Measurements from ENCODE around the gene STX18. TPM values are rescaled to one million over a fixed set of nuclear protein-coding genes. Genes with fewer than 3 reads are reported as not detected.

The STX18 gene
- total and polyA plus RNA-seq, 10 of the 15 experiments (the other 5 are each of a cell fraction or from before 2014, with no cell fraction given) = 8.2 to 46.6 (median 31.1) TPM

DNA sequence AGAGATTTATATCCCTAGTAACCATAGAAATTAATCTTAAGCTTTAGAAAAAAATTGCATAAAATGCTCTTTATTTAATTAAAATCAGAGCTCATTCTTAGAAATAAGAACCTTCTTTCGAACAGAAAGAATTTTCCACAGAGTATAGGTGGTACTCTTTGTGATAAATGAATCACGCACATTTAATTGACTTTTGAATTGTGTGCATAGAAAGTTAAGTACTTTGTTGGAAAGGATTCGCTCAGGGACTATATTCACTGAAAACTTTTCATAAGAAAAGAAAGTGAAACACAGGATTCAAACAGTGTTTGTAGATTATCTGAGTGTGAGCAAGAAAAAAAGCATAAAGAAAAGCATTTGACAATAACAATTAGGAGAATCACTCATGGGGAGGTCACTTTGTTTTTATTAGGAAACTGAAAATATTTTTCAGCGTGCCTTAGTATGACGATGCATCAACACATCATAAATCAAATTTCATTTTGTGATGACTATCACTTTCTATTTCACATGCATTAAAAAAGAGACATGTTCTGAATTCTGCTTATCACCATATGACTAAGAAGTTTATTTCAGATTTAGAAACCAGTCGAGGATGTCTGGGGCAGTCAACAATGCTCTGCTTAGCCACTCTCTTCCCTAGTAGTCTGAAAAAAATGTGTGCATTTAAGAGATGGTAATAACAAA lies 49.5 kb downstream of the STX18 start (continued):
- TF ChIP-seq, protein P1, sequence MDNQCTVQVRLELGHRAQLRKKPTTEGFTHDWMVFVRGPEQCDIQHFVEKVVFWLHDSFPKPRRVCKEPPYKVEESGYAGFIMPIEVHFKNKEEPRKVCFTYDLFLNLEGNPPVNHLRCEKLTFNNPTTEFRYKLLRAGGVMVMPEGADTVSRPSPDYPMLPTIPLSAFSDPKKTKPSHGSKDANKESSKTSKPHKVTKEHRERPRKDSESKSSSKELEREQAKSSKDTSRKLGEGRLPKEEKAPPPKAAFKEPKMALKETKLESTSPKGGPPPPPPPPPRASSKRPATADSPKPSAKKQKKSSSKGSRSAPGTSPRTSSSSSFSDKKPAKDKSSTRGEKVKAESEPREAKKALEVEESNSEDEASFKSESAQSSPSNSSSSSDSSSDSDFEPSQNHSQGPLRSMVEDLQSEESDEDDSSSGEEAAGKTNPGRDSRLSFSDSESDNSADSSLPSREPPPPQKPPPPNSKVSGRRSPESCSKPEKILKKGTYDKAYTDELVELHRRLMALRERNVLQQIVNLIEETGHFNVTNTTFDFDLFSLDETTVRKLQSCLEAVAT (IDR thresholded peaks at IDR 0.05) = peak; percentile 56; the same call in 1 of the 2 replicates
- TF ChIP-seq MEF2B (IDR thresholded peaks at IDR 0.05; ENCODE audit: partially characterized antibody, poor library complexity, severe bottlenecking) = peak; percentile 25

DNA sequence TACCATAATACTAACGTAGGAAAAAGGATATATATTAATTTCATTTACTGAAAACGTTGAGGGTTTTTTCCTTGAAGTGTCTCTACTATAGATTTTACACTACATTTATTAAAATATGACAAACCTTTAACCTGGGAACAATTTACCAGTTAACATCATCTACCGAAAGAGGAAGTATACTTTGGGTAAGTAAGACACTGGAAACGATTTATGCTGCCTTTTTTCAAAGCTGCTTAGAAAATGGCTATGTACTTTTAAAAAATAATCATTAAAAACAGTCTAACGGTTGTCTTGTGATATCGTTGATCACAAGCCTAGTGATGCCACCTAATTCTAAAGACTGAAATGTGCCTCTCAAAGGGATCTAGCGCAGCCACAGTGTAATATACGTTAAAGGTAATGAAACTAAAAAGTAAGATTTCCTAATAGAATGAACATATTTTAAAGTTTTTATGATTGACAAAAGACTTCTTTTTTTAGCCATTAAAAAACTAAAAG lies 50.4 kb downstream of the STX18 start:
- FAIRE-seq = no peak
- intact Hi-C loops (cut with micrococcal nuclease; ENCODE audit: unreplicated experiment) (no loop called here), in situ Hi-C loops (cut with MboI) (loop anchor here (5.0 kb wide), 1 partner anchor 271 kb away; no protein-coding TSS in a partner anchor)
- ChIA-PET SMC1A (ENCODE audit: uncharacterized antibody, unreplicated experiment) (interaction anchor here (0.8 to 10.3 kb wide), 13 partner anchors 9 to 270 kb away, joined by 3 to 131 read pairs (median 5); partner anchors contain the start of gene STX18), RAD21 (ENCODE audit: unreplicated experiment) (interaction anchor here (0.9 to 6.1 kb wide), 8 partner anchors 11 to 271 kb away, joined by 4 to 58 read pairs (median 8); partner anchors contain the start of gene STX18), POLR2A (interaction anchor here (0.6 to 1.6 kb wide), 5 partner anchors 21 to 270 kb away, joined by 3 to 5 read pairs (median 3); partner anchors contain the start of gene STX18), CTCF (interaction anchor here (0.6 to 4.8 kb wide), 14 partner anchors 9 to 271 kb away, joined by 3 to 36 read pairs (median 5); no protein-coding TSS in a partner anchor)
- Histone ChIP-seq H3K9ac (ENCODE audit: control insufficient read depth, insufficient read depth, low read length) (peak overlapping the region; percentile 41), H3K27ac (ENCODE audit: control insufficient read depth, insufficient read depth) (peak overlapping the region; percentile 84), H3K36me3 (ENCODE audit: control insufficient read depth in 2 of 2, insufficient read depth in 2 of 2, low read length in 1 of 2) (no peaks in the 10 kb centered on the region; a peak in 1 of 4 replicates), H3K9me3 (replicated peaks; ENCODE audit: control insufficient read depth, insufficient read depth, low read length) (no peaks in the 10 kb centered on the region), H3K4me1 (ENCODE audit: control insufficient read depth, insufficient read depth, low read length) (peaks cover 23% of the 10 kb centered on the region; the same call in 1 of the 2 replicates), H3K4me2 (ENCODE audit: control insufficient read depth, insufficient read depth) (peak overlapping the region; percentile 81), H3K27me3 (replicated peaks in 1 of 2; ENCODE audit: control insufficient read depth in 2 of 2, insufficient read depth in 2 of 2, low read length in 1 of 2) (no peaks in the 10 kb centered on the region), H2AFZ (ENCODE audit: control insufficient read depth, low read depth, low read length) (peak overlapping the region; percentile 51), H4K20me1 (ENCODE audit: control insufficient read depth, insufficient read depth) (no peaks in the 10 kb centered on the region), H3K4me3 (peak overlapping the region; percentile 39), H3K79me2 (ENCODE audit: control insufficient read depth, insufficient read depth, low read length) (peaks cover 14% of the 10 kb centered on the region)
- no peak for DNase-seq (ENCODE audit: low read depth, low spot score)
- no TSS peak for BruUV-seq (replicated peaks)
- WGBS (ENCODE audit: insufficient coverage, insufficient replicate concordance, low lambda C conversion rate, missing lambda C conversion rate) = 2% methylated on average over 8 of the region's 8 CpGs
- ATAC-seq = peak; percentile 49
- TF ChIP-seq BCL11A (IDR thresholded peaks at IDR 0.05; ENCODE audit: low read depth, low read length) (no peak), SUZ12 (IDR thresholded peaks at IDR 0.05; ENCODE audit: unreplicated experiment) (no peak), SMARCA5 (IDR thresholded peaks at IDR 0.05) (no peak), HDAC2 (IDR thresholded peaks at IDR 0.05) (no peak), SREBF1 (IDR thresholded peaks at IDR 0.05; ENCODE audit: low read length) (no peak), NR2C1 (IDR thresholded peaks at IDR 0.05) (no peak), STAT3 (IDR thresholded peaks at IDR 0.05; ENCODE audit: low read depth, low read length) (no peak), TARDBP (IDR thresholded peaks at IDR 0.05; ENCODE audit: borderline replicate concordance) (no peak), SREBF2 (IDR thresholded peaks at IDR 0.05; ENCODE audit: low read length) (no peak), FOS (IDR thresholded peaks at IDR 0.05; ENCODE audit: borderline replicate concordance, extremely low read depth, insufficient read length) (no peak), ZNF274 (IDR thresholded peaks at IDR 0.05; ENCODE audit: insufficient read depth, insufficient read length) (no peak), SPI1 (IDR thresholded peaks at IDR 0.05; ENCODE audit: borderline replicate concordance, insufficient read depth, low read depth, low read length) (no peak)
- TF ChIP-seq, protein P2, sequence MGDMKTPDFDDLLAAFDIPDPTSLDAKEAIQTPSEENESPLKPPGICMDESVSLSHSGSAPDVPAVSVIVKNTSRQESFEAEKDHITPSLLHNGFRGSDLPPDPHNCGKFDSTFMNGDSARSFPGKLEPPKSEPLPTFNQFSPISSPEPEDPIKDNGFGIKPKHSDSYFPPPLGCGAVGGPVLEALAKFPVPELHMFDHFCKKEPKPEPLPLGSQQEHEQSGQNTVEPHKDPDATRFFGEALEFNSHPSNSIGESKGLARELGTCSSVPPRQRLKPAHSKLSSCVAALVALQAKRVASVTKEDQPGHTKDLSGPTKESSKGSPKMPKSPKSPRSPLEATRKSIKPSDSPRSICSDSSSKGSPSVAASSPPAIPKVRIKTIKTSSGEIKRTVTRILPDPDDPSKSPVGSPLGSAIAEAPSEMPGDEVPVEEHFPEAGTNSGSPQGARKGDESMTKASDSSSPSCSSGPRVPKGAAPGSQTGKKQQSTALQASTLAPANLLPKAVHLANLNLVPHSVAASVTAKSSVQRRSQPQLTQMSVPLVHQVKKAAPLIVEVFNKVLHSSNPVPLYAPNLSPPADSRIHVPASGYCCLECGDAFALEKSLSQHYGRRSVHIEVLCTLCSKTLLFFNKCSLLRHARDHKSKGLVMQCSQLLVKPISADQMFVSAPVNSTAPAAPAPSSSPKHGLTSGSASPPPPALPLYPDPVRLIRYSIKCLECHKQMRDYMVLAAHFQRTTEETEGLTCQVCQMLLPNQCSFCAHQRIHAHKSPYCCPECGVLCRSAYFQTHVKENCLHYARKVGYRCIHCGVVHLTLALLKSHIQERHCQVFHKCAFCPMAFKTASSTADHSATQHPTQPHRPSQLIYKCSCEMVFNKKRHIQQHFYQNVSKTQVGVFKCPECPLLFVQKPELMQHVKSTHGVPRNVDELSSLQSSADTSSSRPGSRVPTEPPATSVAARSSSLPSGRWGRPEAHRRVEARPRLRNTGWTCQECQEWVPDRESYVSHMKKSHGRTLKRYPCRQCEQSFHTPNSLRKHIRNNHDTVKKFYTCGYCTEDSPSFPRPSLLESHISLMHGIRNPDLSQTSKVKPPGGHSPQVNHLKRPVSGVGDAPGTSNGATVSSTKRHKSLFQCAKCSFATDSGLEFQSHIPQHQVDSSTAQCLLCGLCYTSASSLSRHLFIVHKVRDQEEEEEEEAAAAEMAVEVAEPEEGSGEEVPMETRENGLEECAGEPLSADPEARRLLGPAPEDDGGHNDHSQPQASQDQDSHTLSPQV (IDR thresholded peaks at IDR 0.05) = no peak
- TF ChIP-seq, protein P1 (IDR thresholded peaks at IDR 0.05) = peak; percentile 69; the same call in 1 of the 2 replicates
